Measurements from ENCODE around the gene RHNO1. TPM values are rescaled to one million over a fixed set of nuclear protein-coding genes. Genes with fewer than 3 reads are reported as not detected.

RHNO1 gene
- total RNA-seq, 2 donors from 2014 or later = 55.0 to 68.2 TPM

DNA sequence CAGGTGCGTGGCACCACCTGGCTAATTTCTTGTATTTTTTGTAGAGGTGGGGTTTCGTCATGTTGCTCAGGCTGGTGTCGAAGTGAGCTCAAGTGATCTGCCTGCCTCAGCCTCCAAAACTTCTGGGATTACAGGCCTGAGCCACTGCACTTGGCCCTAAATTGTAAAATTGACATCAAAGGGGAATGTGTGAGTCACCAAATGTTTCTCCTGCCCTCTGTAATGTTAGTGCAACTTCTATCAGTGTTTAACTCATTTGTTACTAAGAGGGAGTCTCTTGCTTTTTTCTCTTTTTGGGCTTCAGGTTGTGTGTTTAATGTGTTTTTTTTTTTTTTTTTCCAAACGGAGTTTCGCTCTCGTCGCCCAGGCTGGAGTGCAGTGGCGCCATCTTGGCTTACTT lies 16.0 kb downstream of the RHNO1 start:
- Mint-ChIP-seq H3K27ac (no peak overlapping the region), H3K4me1 (ENCODE audit: low read depth) (peaks cover 24% of the 10 kb centered on the region), H3K4me3 (peak overlapping the region; percentile 42 to 54), H3K27me3 (ENCODE audit: low read depth) (no peaks in the 10 kb centered on the region), H3K9me3 (no peaks in the 10 kb centered on the region), H3K36me3 (ENCODE audit: insufficient read depth in 2 of 2) (peaks cover 1 to 3% of the 10 kb centered on the region in 2 donors)
- ATAC-seq (replicated peaks in 1 of 2) (no peak), DNase-seq (no peak)

DNA sequence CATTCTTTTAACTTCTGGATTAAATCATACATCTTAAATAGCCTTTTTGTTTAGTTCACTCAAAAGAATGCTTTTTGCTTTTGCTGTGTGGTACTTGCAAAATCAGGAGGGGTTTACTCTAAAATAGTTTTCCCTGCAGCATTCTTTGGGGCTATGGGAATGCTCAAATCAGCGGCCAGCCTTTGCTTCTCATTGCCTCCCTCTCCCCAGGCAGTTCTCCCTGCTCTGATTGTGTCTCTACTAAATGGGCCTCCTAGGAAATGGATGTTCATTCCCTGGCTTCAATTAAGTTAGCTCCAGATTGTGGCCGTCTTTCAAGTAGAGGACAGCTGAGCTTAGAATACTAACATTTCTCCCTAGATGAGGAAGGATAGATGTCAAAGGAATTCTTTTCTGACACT lies 18.0 kb downstream of the RHNO1 start:
- Mint-ChIP-seq H3K27me3 (ENCODE audit: low read depth) (no peaks in the 10 kb centered on the region), H3K4me3 (no peak overlapping the region), H3K27ac (no peak overlapping the region), H3K36me3 (ENCODE audit: insufficient read depth in 2 of 2) (peaks cover 1 to 2% of the 10 kb centered on the region in 2 donors), H3K9me3 (no peaks in the 10 kb centered on the region), H3K4me1 (ENCODE audit: low read depth) (peaks cover 16% of the 10 kb centered on the region)
- DNase-seq = no peak
- no peak for ATAC-seq (replicated peaks in 1 of 2)

- no peak for ATAC-seq (replicated peaks in 1 of 2)
- Mint-ChIP-seq H3K27ac (no peak overlapping the region), H3K9me3 (no peaks in the 10 kb centered on the region), H3K27me3 (ENCODE audit: low read depth) (no peaks in the 10 kb centered on the region), H3K36me3 (ENCODE audit: insufficient read depth in 2 of 2) (peaks cover 1 to 2% of the 10 kb centered on the region in 2 donors), H3K4me3 (no peak overlapping the region), H3K4me1 (ENCODE audit: low read depth) (peaks cover 11% of the 10 kb centered on the region)
- no peak for DNase-seq
Measured at GRCh38 chr12:2895511-2895910, 18.5 kb downstream of the RHNO1 start.

- no peaks in the 10 kb centered on the region for H3K27me3 Mint-ChIP-seq (ENCODE audit: low read depth)
- H3K4me1 Mint-ChIP-seq (ENCODE audit: low read depth) = peaks cover 6% of the 10 kb centered on the region
- H3K9me3 Mint-ChIP-seq = no peaks in the 10 kb centered on the region
- no peak overlapping the region for H3K27ac Mint-ChIP-seq
- H3K4me3 Mint-ChIP-seq = no peak overlapping the region
- H3K36me3 Mint-ChIP-seq (ENCODE audit: insufficient read depth in 2 of 2) = peaks cover 0 to 1% of the 10 kb centered on the region in 2 donors
- DNase-seq (no peak), ATAC-seq (replicated peaks in 1 of 2) (no peak)
Measured at GRCh38 chr12:2897418-2897817, 20.4 kb downstream of the RHNO1 start.

- Mint-ChIP-seq H3K9me3 (no peaks in the 10 kb centered on the region), H3K4me1 (ENCODE audit: low read depth) (no peaks in the 10 kb centered on the region), H3K27ac (no peak overlapping the region), H3K4me3 (no peak overlapping the region), H3K27me3 (ENCODE audit: low read depth) (no peaks in the 10 kb centered on the region), H3K36me3 (ENCODE audit: insufficient read depth in 2 of 2) (peaks cover 0 to 1% of the 10 kb centered on the region in 2 donors)
- ATAC-seq (replicated peaks in 1 of 2) = no peak
- no peak for DNase-seq
Measured at GRCh38 chr12:2900642-2901041, 23.6 kb downstream of the RHNO1 start.

DNA sequence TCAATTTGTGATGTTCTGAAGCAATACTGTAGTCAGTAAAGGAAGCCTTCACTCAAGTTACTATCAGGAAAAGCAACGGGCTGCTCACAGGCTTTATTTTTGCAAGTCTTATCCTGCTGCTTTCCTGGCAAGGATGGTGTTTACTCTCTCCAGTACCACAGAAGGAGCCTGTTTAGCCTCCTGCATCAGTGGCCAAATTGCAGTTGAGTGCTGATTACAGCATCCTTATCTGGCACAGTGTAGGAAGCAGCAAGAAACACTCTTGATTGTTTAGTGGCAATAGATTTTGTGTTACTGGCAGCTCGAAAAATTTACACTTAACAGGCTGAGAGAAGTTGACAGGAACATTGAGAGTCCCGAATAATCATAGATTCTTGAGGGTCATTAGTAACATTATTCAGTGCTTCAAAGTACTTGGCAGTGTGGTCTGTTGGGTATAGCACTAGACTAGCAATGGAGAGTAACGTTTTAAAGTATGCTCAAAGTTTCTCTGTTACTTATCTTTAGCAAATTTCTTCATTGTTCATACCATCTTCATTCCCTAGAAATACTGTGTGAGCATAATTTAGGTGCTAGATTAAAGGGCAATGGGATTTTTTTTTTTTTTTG lies 25.4 kb downstream of the RHNO1 start:
- ATAC-seq (replicated peaks in 1 of 2) = no peak
- H3K36me3 Mint-ChIP-seq (ENCODE audit: insufficient read depth in 2 of 2) = peaks cover 0 to 1% of the 10 kb centered on the region in 2 donors
- no peaks in the 10 kb centered on the region for H3K9me3 Mint-ChIP-seq
- no peaks in the 10 kb centered on the region for H3K27me3 Mint-ChIP-seq (ENCODE audit: low read depth)
- DNase-seq = no peak
- H3K4me3 Mint-ChIP-seq = no peak overlapping the region
- no peaks in the 10 kb centered on the region for H3K4me1 Mint-ChIP-seq (ENCODE audit: low read depth)
- H3K27ac Mint-ChIP-seq = no peak overlapping the region

- H3K4me3 Mint-ChIP-seq = no peak overlapping the region
- no peak for ATAC-seq (replicated peaks in 1 of 2)
- DNase-seq = no peak
- H3K27me3 Mint-ChIP-seq (ENCODE audit: low read depth) = no peaks in the 10 kb centered on the region
- no peak overlapping the region for H3K27ac Mint-ChIP-seq
- no peaks in the 10 kb centered on the region for H3K4me1 Mint-ChIP-seq (ENCODE audit: low read depth)
- peaks cover 0 to 1% of the 10 kb centered on the region in 2 donors for H3K36me3 Mint-ChIP-seq (ENCODE audit: insufficient read depth in 2 of 2)
- H3K9me3 Mint-ChIP-seq = no peaks in the 10 kb centered on the region
Measured at GRCh38 chr12:2904260-2904659, 27.2 kb downstream of the RHNO1 start.

- Mint-ChIP-seq H3K4me3 (no peak overlapping the region), H3K4me1 (ENCODE audit: low read depth) (no peaks in the 10 kb centered on the region), H3K9me3 (no peaks in the 10 kb centered on the region), H3K27ac (peak overlapping the region; percentile 54), H3K36me3 (ENCODE audit: insufficient read depth in 2 of 2) (no peaks in the 10 kb centered on the region), H3K27me3 (ENCODE audit: low read depth) (no peaks in the 10 kb centered on the region)
- no peak for ATAC-seq (replicated peaks in 1 of 2)
- no peak for DNase-seq
Measured at GRCh38 chr12:2912216-2912575, 35.2 kb downstream of the RHNO1 start.

DNA sequence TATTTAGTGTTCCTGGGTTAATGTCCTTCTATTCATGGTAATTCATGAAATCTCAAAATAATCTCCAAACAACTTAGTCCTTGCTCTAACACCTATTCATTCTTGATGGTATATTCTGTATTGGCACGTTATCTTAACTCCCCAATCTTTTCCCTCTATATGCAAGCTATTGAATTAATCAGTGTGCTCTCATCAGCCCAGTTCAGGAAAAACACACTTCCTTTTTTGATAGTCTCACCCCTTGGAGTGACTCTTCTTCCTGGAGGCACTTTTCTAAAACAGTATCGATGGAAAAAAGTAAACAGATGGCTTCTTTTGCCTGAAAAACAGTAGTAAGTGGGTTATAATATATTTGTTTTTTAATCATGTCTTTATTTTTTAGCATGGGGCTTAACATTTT lies 42.2 kb downstream of the RHNO1 start:
- DNase-seq (no peak), ATAC-seq (replicated peaks in 1 of 2) (no peak)
- peaks cover 0 to 3% of the 10 kb centered on the region in 2 donors for H3K36me3 Mint-ChIP-seq (ENCODE audit: insufficient read depth in 2 of 2)

DNA sequence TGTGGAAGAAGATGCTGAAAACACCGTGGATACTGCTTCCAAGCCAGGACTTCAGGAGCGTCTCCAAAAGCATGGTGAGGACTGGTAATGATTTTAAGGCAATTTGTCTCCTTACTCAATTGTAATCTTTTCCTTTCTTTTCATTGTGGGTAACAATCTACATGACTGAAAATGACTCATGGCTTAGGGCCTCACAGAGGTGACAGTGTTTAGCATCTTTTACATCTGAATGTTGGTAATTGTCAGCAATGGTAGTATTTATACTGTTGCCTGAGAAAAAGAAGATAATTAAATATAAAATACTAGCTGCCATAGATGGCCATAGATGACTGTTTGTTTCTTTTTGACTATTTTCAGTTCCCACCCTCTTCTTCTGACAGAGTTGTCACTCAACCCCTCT lies 45.3 kb downstream of the RHNO1 start:
- H3K27me3 Mint-ChIP-seq (ENCODE audit: low read depth) = no peaks in the 10 kb centered on the region

More for the DNA sequence above, 42.2 kb downstream of the RHNO1 start:
- H3K4me1 Mint-ChIP-seq (ENCODE audit: low read depth) = no peaks in the 10 kb centered on the region
- H3K9me3 Mint-ChIP-seq = no peaks in the 10 kb centered on the region
- H3K4me3 Mint-ChIP-seq = no peak overlapping the region
- no peaks in the 10 kb centered on the region for H3K27me3 Mint-ChIP-seq (ENCODE audit: low read depth)
- H3K27ac Mint-ChIP-seq = no peak overlapping the region

GRCh38 chr12:2923057-2923456 lies 46.0 kb downstream of the RHNO1 start:
- ATAC-seq (replicated peaks in 1 of 2) = no peak
- peaks cover 0 to 3% of the 10 kb centered on the region in 2 donors for H3K36me3 Mint-ChIP-seq (ENCODE audit: insufficient read depth in 2 of 2)
- peaks cover 8% of the 10 kb centered on the region for H3K4me1 Mint-ChIP-seq (ENCODE audit: low read depth)

More for the DNA sequence above, 45.3 kb downstream of the RHNO1 start:
- H3K4me3 Mint-ChIP-seq = no peak overlapping the region
- ATAC-seq (replicated peaks in 1 of 2) (peak; percentile 60 to 62), DNase-seq (no peak)
- H3K9me3 Mint-ChIP-seq = no peaks in the 10 kb centered on the region
- no peak overlapping the region for H3K27ac Mint-ChIP-seq
- H3K4me1 Mint-ChIP-seq (ENCODE audit: low read depth) = peaks cover 8% of the 10 kb centered on the region
- H3K36me3 Mint-ChIP-seq (ENCODE audit: insufficient read depth in 2 of 2) = peaks cover 0 to 3% of the 10 kb centered on the region in 2 donors

DNA sequence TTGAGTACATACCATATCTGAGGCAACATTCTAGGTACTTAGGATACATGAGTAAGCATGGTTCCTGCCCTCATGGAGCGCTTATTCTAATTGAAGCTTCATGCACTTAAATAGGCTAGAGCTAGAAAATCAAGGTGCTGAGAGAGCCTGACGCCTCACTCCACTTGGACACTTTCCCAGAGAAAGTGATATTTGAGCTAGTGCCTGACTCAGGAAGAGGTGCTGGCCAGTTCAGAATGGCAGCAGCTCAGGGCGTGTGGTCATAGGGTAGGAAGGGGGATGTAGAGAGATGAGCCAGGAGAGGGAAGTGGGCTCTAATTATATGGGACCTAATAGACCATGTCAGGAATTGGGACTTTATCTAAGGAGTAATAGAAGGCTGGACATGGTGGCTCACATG lies 47.0 kb downstream of the RHNO1 start:
- Mint-ChIP-seq H3K4me3 (no peak overlapping the region), H3K4me1 (ENCODE audit: low read depth) (peaks cover 8% of the 10 kb centered on the region), H3K36me3 (ENCODE audit: insufficient read depth in 2 of 2) (peaks cover 0 to 3% of the 10 kb centered on the region in 2 donors), H3K9me3 (no peaks in the 10 kb centered on the region), H3K27me3 (ENCODE audit: low read depth) (no peaks in the 10 kb centered on the region), H3K27ac (no peak overlapping the region)
- DNase-seq (no peak), ATAC-seq (replicated peaks in 1 of 2) (no peak)

More at GRCh38 chr12:2923057-2923456, 46.0 kb downstream of the RHNO1 start:
- no peak for DNase-seq
- no peak overlapping the region for H3K4me3 Mint-ChIP-seq
- H3K27ac Mint-ChIP-seq = no peak overlapping the region
- H3K9me3 Mint-ChIP-seq = no peaks in the 10 kb centered on the region
- H3K27me3 Mint-ChIP-seq (ENCODE audit: low read depth) = no peaks in the 10 kb centered on the region

DNA sequence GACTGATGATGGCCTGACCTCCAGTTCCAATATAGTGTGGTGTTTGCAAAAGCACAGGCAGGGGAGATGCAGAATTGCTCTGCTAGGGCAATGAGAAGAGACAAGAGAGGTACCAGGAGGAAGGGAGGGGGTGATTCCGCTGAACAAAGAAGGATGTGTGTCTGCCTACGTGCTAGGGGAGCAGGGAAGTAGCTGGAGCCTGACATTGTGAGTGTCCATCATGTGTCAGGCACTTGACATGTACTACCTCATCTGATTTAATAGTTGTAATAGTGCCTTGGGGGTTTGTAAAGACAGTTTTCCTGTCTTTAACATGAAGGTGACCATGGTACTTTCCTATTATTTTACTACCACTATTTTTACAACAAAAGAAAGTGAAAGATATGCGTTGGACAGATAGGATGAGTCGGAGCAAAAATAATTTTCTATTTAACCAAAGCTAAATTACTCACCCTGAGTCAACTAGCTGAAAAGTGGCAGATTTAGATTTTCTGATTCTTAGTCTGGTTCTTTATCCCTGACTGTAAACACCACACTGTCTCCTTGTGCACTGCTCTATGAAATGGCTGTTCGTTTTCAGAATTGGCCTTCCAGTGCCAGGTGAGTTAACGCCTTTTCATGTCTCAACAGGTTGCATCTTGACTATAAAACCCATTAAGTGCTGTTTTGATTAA lies 48.4 kb downstream of the RHNO1 start:
- Mint-ChIP-seq H3K27me3 (ENCODE audit: low read depth) (no peaks in the 10 kb centered on the region), H3K4me1 (ENCODE audit: low read depth) (peaks cover 8% of the 10 kb centered on the region), H3K9me3 (no peaks in the 10 kb centered on the region), H3K4me3 (no peak overlapping the region), H3K27ac (no peak overlapping the region), H3K36me3 (ENCODE audit: insufficient read depth in 2 of 2) (peaks cover 0 to 3% of the 10 kb centered on the region in 2 donors)
- ATAC-seq (replicated peaks in 1 of 2) (peak; percentile 57 to 84), DNase-seq (no peak)

DNA sequence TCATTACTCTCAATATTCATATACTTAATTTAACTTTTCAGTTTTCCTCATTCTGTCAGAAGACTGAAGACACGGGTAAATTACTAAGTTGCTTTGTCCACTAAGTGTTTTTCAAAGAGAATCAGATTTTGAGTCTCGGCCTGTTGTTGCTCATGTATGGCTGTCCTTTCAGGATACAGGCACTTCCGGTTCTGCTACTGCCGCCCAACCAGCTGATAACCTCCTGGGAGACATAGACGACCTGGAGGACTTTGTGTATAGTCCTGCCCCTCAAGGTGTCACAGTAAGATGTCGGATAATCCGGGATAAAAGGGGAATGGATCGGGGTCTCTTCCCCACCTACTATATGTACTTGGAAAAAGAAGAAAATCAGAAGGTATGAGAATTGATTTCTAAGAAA lies 53.8 kb downstream of the RHNO1 start:
- ATAC-seq (replicated peaks in 1 of 2) = no peak
- DNase-seq = no peak
- H3K36me3 Mint-ChIP-seq (ENCODE audit: insufficient read depth in 2 of 2) = no peaks in the 10 kb centered on the region
- no peak overlapping the region for H3K27ac Mint-ChIP-seq
- no peaks in the 10 kb centered on the region for H3K4me1 Mint-ChIP-seq (ENCODE audit: low read depth)
- H3K9me3 Mint-ChIP-seq = no peaks in the 10 kb centered on the region
- H3K4me3 Mint-ChIP-seq = no peak overlapping the region
- H3K27me3 Mint-ChIP-seq (ENCODE audit: low read depth) = no peaks in the 10 kb centered on the region
